PC-3 (cell line): ENCODE results near the gene SIDT1. TPM values are rescaled to one million over a fixed set of nuclear protein-coding genes. Genes with fewer than 3 reads are reported as not detected.

Source experiments
- ATAC-seq: fragments of 200-7000 bp; cut with Tn5 transposase; 2 replicates; pipeline ENCODE4 v1.9.1; 2020; ENCODE audit warnings: mild to moderate bottlenecking, moderate library complexity
- BruUV-seq: library from RNA; stranded (reverse); fragments of 400-500 nt; replicated peaks from 2 replicates; lab custom pipeline; 2021; lab: Mats Ljungman, UMichigan
- CTCF ChIA-PET: fragments of 300-600 bp; sonication (Branson Sonifier 250); formaldehyde crosslinking; loops from one replicate; lab custom pipeline; 2022; ENCODE audit warnings: antibody characterized with exemption; lab: Charles Lee
- POLR2A ChIA-PET: fragments of 300-600 bp; sonication (Branson Sonifier 250); formaldehyde crosslinking; loops from one replicate; lab custom pipeline; 2022; ENCODE audit warnings: antibody characterized with exemption; ENCODE audit not compliant: unreplicated experiment; lab: Charles Lee
- DNase-seq: peaks from one replicate; pipeline ENCODE4 v3.0.0-alpha.2; 2015
- H2AFZ ChIP-seq: fragments of 300-600 bp; sonication (generic); 2 replicates; pipeline ENCODE4 v1.6.0; 2016; ENCODE audit warnings: antibody characterized with exemption, low read length
- H3F3A ChIP-seq: fragments of 300-600 bp; sonication (generic); one replicate; pipeline ENCODE4 v1.6.0; 2017; ENCODE audit warnings: antibody characterized with exemption, low read length, control low read depth, mild to moderate bottlenecking; ENCODE audit not compliant: unreplicated experiment
- H3K27ac ChIP-seq: fragments of 300-600 bp; sonication (generic); 2 replicates; pipeline ENCODE4 v1.5.1; 2016; ENCODE audit warnings: mild to moderate bottlenecking, low read length
- H3K27me3 ChIP-seq: fragments of 300-600 bp; sonication (generic); 2 replicates; pipeline ENCODE4 v1.6.1; 2016; ENCODE audit warnings: low read length, mixed read lengths
- H3K36me3 ChIP-seq: fragments of 300-600 bp; sonication (generic); 2 replicates; pipeline ENCODE4 v1.6.1; 2016; ENCODE audit warnings: low read depth, mixed run types, low read length, mixed read lengths
- H3K4me1 ChIP-seq: fragments of 300-600 bp; sonication (generic); 2 replicates; pipeline ENCODE4 v1.5.1; 2016; ENCODE audit warnings: low read length; ENCODE audit not compliant: insufficient read depth
- H3K4me2 ChIP-seq: fragments of 300-600 bp; sonication (generic); 2 replicates; pipeline ENCODE4 v1.6.0; 2016; ENCODE audit warnings: low read length
- H3K4me3 ChIP-seq: fragments of 300-600 bp; sonication (generic); 2 replicates; pipeline ENCODE4 v1.5.1; 2016; ENCODE audit warnings: mild to moderate bottlenecking, low read length, mixed read lengths
- H3K79me2 ChIP-seq: fragments of 300-600 bp; sonication (generic); 2 replicates; pipeline ENCODE4 v1.6.1; 2017; ENCODE audit warnings: low read length, mixed read lengths
- H3K9ac ChIP-seq: fragments of 300-600 bp; sonication (generic); 2 replicates; pipeline ENCODE4 v1.6.0; 2016; ENCODE audit warnings: mild to moderate bottlenecking, low read length
- H3K9me2 ChIP-seq: fragments of 300-600 bp; sonication (generic); replicated peaks from 2 replicates; pipeline ENCODE4 v1.6.1; 2016; ENCODE audit warnings: mixed run types, low read length, mixed read lengths
- H3K9me3 ChIP-seq: fragments of 300-600 bp; sonication (generic); 2 replicates; pipeline ENCODE4 v1.6.1; 2016; ENCODE audit warnings: low read length, mixed read lengths
- H4K20me1 ChIP-seq: fragments of 300-600 bp; sonication (generic); 2 replicates; pipeline ENCODE4 v1.6.1; 2016; ENCODE audit warnings: low read length, mixed read lengths
- CTCF ChIP-seq: fragments of 300-600 bp; sonication (generic); conservative IDR thresholded peaks from 2 replicates; pipeline ENCODE4 v1.5.1; 2017; ENCODE audit warnings: antibody characterized with exemption, low read depth, mild to moderate bottlenecking, low read length
- EZH2 ChIP-seq: fragments of 300-600 bp; sonication (generic); IDR thresholded peaks from one replicate; pipeline ENCODE4 v1.6.1; 2017; ENCODE audit warnings: antibody characterized with exemption, mild to moderate bottlenecking, low read length; ENCODE audit not compliant: unreplicated experiment
- EZH2phosphoT487 ChIP-seq: fragments of 300-600 bp; sonication (generic); IDR thresholded peaks from 2 replicates; pipeline ENCODE4 v1.6.1; 2018; ENCODE audit warnings: mild to moderate bottlenecking, antibody characterized with exemption, low read length, borderline replicate concordance
- intact Hi-C: fragments of 100-400 bp; cut with micrococcal nuclease; formaldehyde crosslinking; loops from 2 replicates; pipeline ENCODE4 v1.9.0; 2023
- total RNA-seq: library from RNA; depleted of rRNA; stranded (reverse); fragments of >200 nt; gene quantifications from 2 replicates; pipeline ENCODE4 v1.2.3, GENCODE V29; 2014

SIDT1 gene
- total RNA-seq, 1 experiment from 2014 or later = 14.1 TPM

GRCh38 chr3:113560831-113561623 lies 28.7 kb downstream of the SIDT1 start:
- CTCF ChIA-PET = no interaction called here
- Histone ChIP-seq H3K36me3 (no peaks in the 10 kb centered on the region), H3K79me2 (peaks cover 14% of the 10 kb centered on the region), H3K27me3 (no peaks in the 10 kb centered on the region), H3K9me2 (no peaks in the 10 kb centered on the region), H2AFZ (no peak overlapping the region), H3K4me1 (peaks cover 51% of the 10 kb centered on the region), H3K9me3 (no peaks in the 10 kb centered on the region), H3K4me3 (no peak overlapping the region), H3K27ac (peak overlapping the region; percentile 36), H4K20me1 (no peaks in the 10 kb centered on the region), H3K9ac (no peak overlapping the region), H3K4me2 (peak overlapping the region; percentile 10; the same call in 1 of the 2 replicates), H3F3A (peaks cover 12% of the 10 kb centered on the region)
- POLR2A ChIA-PET = interaction anchor here (0.6 to 1.3 kb wide), 2 partner anchors 14 to 47 kb away, joined by 3 to 6 read pairs; partner anchors contain the start of gene SPICE1
- ATAC-seq = no peak
- DNase-seq = peak; percentile 35
- intact Hi-C loops = no loop called here
- BruUV-seq = no TSS peak
- TF ChIP-seq CTCF = no peak
- no peak for TF ChIP-seq EZH2
- TF ChIP-seq EZH2phosphoT487 = no peak

- POLR2A ChIA-PET = no interaction called here
- ATAC-seq = no peak
- no TSS peak for BruUV-seq
Observed at GRCh38 chr3:113565555-113565954, 33.2 kb downstream of the SIDT1 start.

More at GRCh38 chr3:113565555-113565954, 33.2 kb downstream of the SIDT1 start:
- H2AFZ ChIP-seq = no peak overlapping the region
- no peak overlapping the region for H3K4me2 ChIP-seq
- H3K9ac ChIP-seq = no peak overlapping the region
- no peaks in the 10 kb centered on the region for H3K9me3 ChIP-seq
- no peaks in the 10 kb centered on the region for H3F3A ChIP-seq
- H3K4me1 ChIP-seq = peaks cover 10% of the 10 kb centered on the region
- no peak overlapping the region for H3K27ac ChIP-seq
- DNase-seq = no peak
- no peak for TF ChIP-seq EZH2
- TF ChIP-seq EZH2phosphoT487 = no peak
- TF ChIP-seq CTCF = no peak
- H4K20me1 ChIP-seq = no peaks in the 10 kb centered on the region
- H3K27me3 ChIP-seq = no peaks in the 10 kb centered on the region
- CTCF ChIA-PET = no interaction called here
- no peaks in the 10 kb centered on the region for H3K79me2 ChIP-seq
- H3K36me3 ChIP-seq = 0 out of 2 replicates have a peak, but pooled peaks cover 3% of the 10 kb centered on the region
- H3K9me2 ChIP-seq = no peaks in the 10 kb centered on the region
- H3K4me3 ChIP-seq = no peak overlapping the region
- intact Hi-C loops = no loop called here
